ENCODE results near the gene UNC50.

UNC50 gene

DNA sequence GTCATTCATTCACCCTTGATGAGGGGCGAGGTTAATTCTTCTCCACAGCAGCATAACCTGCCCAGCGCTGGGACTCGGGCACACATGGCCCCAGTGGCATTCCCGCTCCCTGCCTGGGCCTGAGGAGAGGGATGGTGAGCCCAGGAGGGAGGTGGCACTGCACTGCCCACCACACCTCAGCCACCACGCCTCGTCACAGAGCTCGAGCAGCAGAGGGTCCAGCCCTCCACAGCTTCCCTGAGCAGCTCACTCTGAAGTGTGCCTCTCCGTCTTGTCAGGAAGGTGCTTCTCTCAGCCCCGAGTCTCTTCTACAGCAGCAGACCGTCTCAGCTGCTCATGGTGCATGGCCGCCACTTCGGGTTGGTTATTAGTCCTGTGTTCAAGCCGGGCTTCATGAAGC lies 35.0 kb upstream of the UNC50 start:
- H3K4me3 ChIP-seq (ENCODE audit: low read depth, low read length), result no peak overlapping the region
- no peak for TF ChIP-seq CTCF (IDR thresholded peaks at IDR 0.05; ENCODE audit: low read depth, low read length, missing control alignments)
- in situ Hi-C loops (cut with HindIII; ENCODE audit: low sequenced_read_pairs), result no loop called here
- DNase-seq (ENCODE audit: low read depth), result no peak

DNA sequence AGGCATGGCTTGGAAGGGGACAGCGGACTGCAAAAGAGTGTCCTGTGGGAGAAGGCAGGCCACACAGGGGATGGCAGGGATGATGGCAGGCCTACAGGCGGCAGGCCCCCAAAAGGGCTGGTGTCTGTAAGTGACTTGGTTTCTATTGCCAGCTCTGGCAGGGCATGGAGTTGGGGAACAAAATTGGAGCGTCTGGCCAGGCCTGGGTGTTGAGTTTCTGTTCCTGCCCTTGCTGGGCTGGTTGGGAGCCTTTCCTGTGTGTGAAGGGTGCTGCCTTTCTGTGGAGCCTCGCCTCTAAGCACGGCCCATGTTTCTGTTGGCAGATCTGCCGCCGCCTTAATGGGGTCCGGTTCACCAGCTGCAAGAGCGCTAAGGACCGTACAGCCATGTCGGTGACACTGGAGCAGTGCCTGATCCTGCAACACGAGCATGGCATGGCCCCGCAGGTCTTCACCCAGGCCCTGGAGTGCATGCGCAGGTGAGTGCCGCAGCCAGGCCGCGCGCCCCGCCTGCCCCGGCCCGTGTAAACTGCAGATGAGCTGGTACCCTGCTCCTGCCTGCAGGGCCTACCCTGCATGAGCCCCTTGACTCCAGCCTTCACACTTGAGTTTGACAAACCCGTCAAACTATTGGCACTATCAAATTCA lies 31.6 kb upstream of the UNC50 start:
- no peak overlapping the region for H3K4me3 ChIP-seq (ENCODE audit: low read depth, low read length)
- no peak for DNase-seq (ENCODE audit: low read depth)
- in situ Hi-C loops (cut with HindIII; ENCODE audit: low sequenced_read_pairs), result no loop called here
- TF ChIP-seq CTCF (IDR thresholded peaks at IDR 0.05; ENCODE audit: low read depth, low read length, missing control alignments), result no peak

DNA sequence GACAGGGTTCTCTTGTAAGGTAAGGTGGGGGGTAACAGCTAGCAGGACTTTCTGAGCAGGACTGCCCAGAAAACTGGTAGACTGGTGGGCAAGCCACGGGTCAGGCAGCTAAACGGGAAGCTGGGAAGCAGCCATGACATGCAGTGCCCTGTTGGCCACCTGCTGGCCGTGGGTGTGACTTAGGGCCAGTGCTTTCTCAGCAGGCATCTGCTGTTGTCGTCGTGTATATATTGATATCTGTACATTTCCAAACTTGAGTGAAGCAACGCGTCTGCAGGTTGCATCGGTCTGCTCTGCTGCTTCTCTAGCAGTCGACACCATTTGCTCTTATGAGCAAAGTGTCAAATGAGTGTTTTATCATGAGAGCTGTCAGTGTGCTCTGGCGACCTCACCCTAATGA lies 31.1 kb upstream of the UNC50 start:
- no peak for DNase-seq (ENCODE audit: low read depth)
- TF ChIP-seq CTCF (IDR thresholded peaks at IDR 0.05; ENCODE audit: low read depth, low read length, missing control alignments), result peak; percentile 6
- no peak overlapping the region for H3K4me3 ChIP-seq (ENCODE audit: low read depth, low read length)
- in situ Hi-C loops (cut with HindIII; ENCODE audit: low sequenced_read_pairs), result no loop called here

- no peak for TF ChIP-seq CTCF (IDR thresholded peaks at IDR 0.05; ENCODE audit: low read depth, low read length, missing control alignments)
- in situ Hi-C loops (cut with HindIII; ENCODE audit: low sequenced_read_pairs), result no loop called here
These were observed 30.2 kb upstream of the UNC50 start for GRCh38 chr2:98578231-98578630.

GRCh38 chr2:98579926-98580325 lies 28.5 kb upstream of the UNC50 start:
- in situ Hi-C loops (cut with HindIII; ENCODE audit: low sequenced_read_pairs), result no loop called here
- TF ChIP-seq CTCF (IDR thresholded peaks at IDR 0.05; ENCODE audit: low read depth, low read length, missing control alignments), result no peak
- no peak for DNase-seq (ENCODE audit: low read depth)
- H3K4me3 ChIP-seq (ENCODE audit: low read depth, low read length), result no peak overlapping the region

More at GRCh38 chr2:98578231-98578630, 30.2 kb upstream of the UNC50 start:
- H3K4me3 ChIP-seq (ENCODE audit: low read depth, low read length), result no peak overlapping the region
- no peak for DNase-seq (ENCODE audit: low read depth)

- no peak for TF ChIP-seq CTCF (IDR thresholded peaks at IDR 0.05; ENCODE audit: low read depth, low read length, missing control alignments)
- in situ Hi-C loops (cut with HindIII; ENCODE audit: low sequenced_read_pairs), result no loop called here
- DNase-seq (ENCODE audit: low read depth), result no peak
- no peak overlapping the region for H3K4me3 ChIP-seq (ENCODE audit: low read depth, low read length)
These were observed 27.6 kb upstream of the UNC50 start for GRCh38 chr2:98580656-98581284.

Measured in astrocyte of the cerebellum (primary cell).